ENCODE data around the gene RAP1GAP2. TPM values are rescaled to one million over a fixed set of nuclear protein-coding genes. Genes with fewer than 3 reads are reported as not detected.
A peak's percentile ranks its signal among the peaks of the same experiment; 100 is the strongest.

Gene RAP1GAP2
- polyA plus RNA-seq, 3 donors, result 1.5 to 48.4 (median 6.1) TPM

GRCh38 chr17:2911035-2911754, 115.0 kb downstream of the RAP1GAP2 start:
- no peaks in the 10 kb centered on the region for H3K4me1 ChIP-seq (ENCODE audit: control insufficient read depth in 1 of 2, insufficient read depth in 2 of 2, low read length in 2 of 2)
- H3K27ac ChIP-seq (ENCODE audit: low read depth in 1 of 2, low read length in 2 of 2), result no peak overlapping the region
- no peak overlapping the region for H3K4me2 ChIP-seq (replicated peaks; ENCODE audit: extremely low read depth, low read length, poor library complexity, severe bottlenecking)
- peak overlapping the region in 2 of 7 donors; percentile 11 to 48 for H3K27ac Mint-ChIP-seq
- TF ChIP-seq CTCF (IDR thresholded peaks at IDR 0.05), result no peak
- no peaks in the 10 kb centered on the region for H3K27me3 ChIP-seq (ENCODE audit: control insufficient read depth in 2 of 2, insufficient read depth in 2 of 2, low read length in 2 of 2)
- H3K9me3 ChIP-seq (replicated peaks in 1 of 2; ENCODE audit: control insufficient read depth in 1 of 2, insufficient read depth in 1 of 2, low read length in 2 of 2), result peaks cover 0 to 4% of the 10 kb centered on the region in 2 donors
- H3K27me3 Mint-ChIP-seq (ENCODE audit: low read depth in 3 of 3), result no peaks in the 10 kb centered on the region
- peaks cover 3% of the 10 kb centered on the region for H3K79me2 ChIP-seq (ENCODE audit: insufficient read depth, low read length)
- H3K4me1 Mint-ChIP-seq, result no peaks in the 10 kb centered on the region
- DNase-seq, result no peak
- H3K9me3 Mint-ChIP-seq, result peaks cover 0 to 7% (median 4%) of the 10 kb centered on the region in 7 donors
- H3K36me3 Mint-ChIP-seq, result peaks cover 50 to 90% of the 10 kb centered on the region in 2 donors
- H3K9ac ChIP-seq (ENCODE audit: insufficient read depth, low read length, poor library complexity, severe bottlenecking), result no peak overlapping the region
- H3K4me3 ChIP-seq (replicated peaks in 1 of 3; ENCODE audit: low read depth in 2 of 3, low read length in 3 of 3), result no peak overlapping the region
- WGBS (ENCODE audit: insufficient coverage), result 98% methylated on average over 8 of the region's 19 CpGs
- H4K20me1 ChIP-seq (ENCODE audit: insufficient read depth, low read length), result peaks cover 98% of the 10 kb centered on the region
- peaks cover 59 to 74% of the 10 kb centered on the region in 2 donors for H3K36me3 ChIP-seq (replicated peaks in 1 of 2; ENCODE audit: control insufficient read depth in 1 of 2, insufficient read depth in 2 of 2, low read length in 2 of 2)
- no peak overlapping the region for H2AFZ ChIP-seq (ENCODE audit: insufficient read depth, low read depth, low read length, poor library complexity, severe bottlenecking)
- intact Hi-C loops (cut with micrococcal nuclease), result no loop called here
- H3K4me3 Mint-ChIP-seq, result no peak overlapping the region

- Mint-ChIP-seq H3K9me3 (peaks cover 0 to 3% (median 2%) of the 10 kb centered on the region in 7 donors), H3K36me3 (peaks cover 52 to 89% of the 10 kb centered on the region in 2 donors), H3K27ac (no peak overlapping the region), H3K4me3 (no peak overlapping the region), H3K27me3 (ENCODE audit: low read depth in 3 of 3) (no peaks in the 10 kb centered on the region), H3K4me1 (no peaks in the 10 kb centered on the region)
- no peak overlapping the region for H3K9ac ChIP-seq (ENCODE audit: insufficient read depth, low read length, poor library complexity, severe bottlenecking)
- WGBS (ENCODE audit: insufficient coverage), result 96% methylated on average over 10 of the region's 10 CpGs
- no peak overlapping the region for H2AFZ ChIP-seq (ENCODE audit: insufficient read depth, low read depth, low read length, poor library complexity, severe bottlenecking)
- no peak for TF ChIP-seq CTCF (IDR thresholded peaks at IDR 0.05)
- intact Hi-C loops (cut with micrococcal nuclease), result no loop called here
- no peak overlapping the region for H3K4me2 ChIP-seq (replicated peaks; ENCODE audit: extremely low read depth, low read length, poor library complexity, severe bottlenecking)
- H4K20me1 ChIP-seq (ENCODE audit: insufficient read depth, low read length), result peaks cover 98% of the 10 kb centered on the region
- no peaks in the 10 kb centered on the region for H3K4me1 ChIP-seq (ENCODE audit: control insufficient read depth in 1 of 2, insufficient read depth in 2 of 2, low read length in 2 of 2)
- H3K36me3 ChIP-seq (replicated peaks in 1 of 2; ENCODE audit: control insufficient read depth in 1 of 2, insufficient read depth in 2 of 2, low read length in 2 of 2), result peaks cover 59 to 74% of the 10 kb centered on the region in 2 donors
- no peak overlapping the region for H3K27ac ChIP-seq (ENCODE audit: low read depth in 1 of 2, low read length in 2 of 2)
- peaks cover 8% of the 10 kb centered on the region for H3K79me2 ChIP-seq (ENCODE audit: insufficient read depth, low read length)
- H3K27me3 ChIP-seq (ENCODE audit: control insufficient read depth in 2 of 2, insufficient read depth in 2 of 2, low read length in 2 of 2), result no peaks in the 10 kb centered on the region
- no peak for DNase-seq
- H3K9me3 ChIP-seq (replicated peaks in 1 of 2; ENCODE audit: control insufficient read depth in 1 of 2, insufficient read depth in 1 of 2, low read length in 2 of 2), result no peaks in the 10 kb centered on the region
- no peak overlapping the region for H3K4me3 ChIP-seq (replicated peaks in 1 of 3; ENCODE audit: low read depth in 2 of 3, low read length in 3 of 3)
These were observed 115.5 kb downstream of the RAP1GAP2 start for GRCh38 chr17:2911755-2912111.

Data from CD14-positive monocyte (primary cell).